Loucy (cell line): ENCODE results near the gene RNU5B-1.

Experiments used
- H2AFZ ChIP-seq: fragments of 200-600 bp; sonication (generic); 2 replicates; pipeline ENCODE4 v1.6.0; 2016; ENCODE audit warnings: antibody characterized with exemption, mild to moderate bottlenecking, low read length, moderate library complexity
- H3F3A ChIP-seq: fragments of 200-600 bp; 2 replicates; pipeline ENCODE4 v1.6.0; 2016; ENCODE audit warnings: antibody characterized with exemption, low read depth, mild to moderate bottlenecking
- H3K27me3 ChIP-seq: fragments of 200-600 bp; sonication (generic); 2 replicates; pipeline ENCODE4 v1.6.1; 2014; ENCODE audit warnings: low read length, mild to moderate bottlenecking; ENCODE audit not compliant: insufficient read depth, poor library complexity, severe bottlenecking
- H3K36me3 ChIP-seq: fragments of 200-600 bp; sonication (generic); 2 replicates; pipeline ENCODE4 v1.6.1; 2016; ENCODE audit warnings: low read length; ENCODE audit not compliant: insufficient read depth
- H3K4me1 ChIP-seq: fragments of 200-600 bp; sonication (generic); 2 replicates; pipeline ENCODE4 v1.5.1; 2014; ENCODE audit warnings: low read length, mild to moderate bottlenecking; ENCODE audit not compliant: insufficient read depth, poor library complexity, severe bottlenecking
- H3K4me2 ChIP-seq: fragments of 200-600 bp; sonication (generic); 2 replicates; pipeline ENCODE4 v1.6.0; 2014; ENCODE audit warnings: antibody characterized with exemption, low read length, low read depth, mild to moderate bottlenecking; ENCODE audit not compliant: poor library complexity, severe bottlenecking
- H3K4me3 ChIP-seq: fragments of 200-600 bp; sonication (generic); 2 replicates; pipeline ENCODE4 v1.5.1; 2014; ENCODE audit warnings: low read length, mild to moderate bottlenecking, mixed read lengths; ENCODE audit not compliant: poor library complexity, severe bottlenecking
- H3K79me2 ChIP-seq: fragments of 200-600 bp; sonication (generic); 2 replicates; pipeline ENCODE4 v1.6.1; 2014; ENCODE audit warnings: low read length; ENCODE audit not compliant: insufficient read depth
- H3K9ac ChIP-seq: fragments of 200-600 bp; sonication (generic); 2 replicates; pipeline ENCODE4 v1.6.0; 2014; ENCODE audit warnings: mild to moderate bottlenecking, low read depth, low read length, moderate library complexity; ENCODE audit not compliant: poor library complexity, severe bottlenecking
- H3K9me2 ChIP-seq: fragments of 200-600 bp; sonication (generic); replicated peaks from 2 replicates; pipeline ENCODE4 v1.6.1; 2016; ENCODE audit warnings: low read depth, low read length, mixed read lengths
- H3K9me3 ChIP-seq: fragments of 200-600 bp; sonication (generic); 2 replicates; pipeline ENCODE4 v1.6.1; 2014; ENCODE audit warnings: mild to moderate bottlenecking, antibody characterized with exemption, low read length, low read depth; ENCODE audit not compliant: insufficient read depth
- H4K20me1 ChIP-seq: fragments of 200-600 bp; sonication (generic); 2 replicates; pipeline ENCODE4 v1.6.0; 2014; ENCODE audit warnings: antibody characterized with exemption, low read length, mild to moderate bottlenecking; ENCODE audit not compliant: insufficient read depth, poor library complexity, severe bottlenecking
- EZH2phosphoT487 ChIP-seq: fragments of 200-600 bp; IDR thresholded peaks from 2 replicates; pipeline ENCODE4 v1.6.1; 2018; ENCODE audit warnings: antibody characterized with exemption, mild to moderate bottlenecking, moderate library complexity, borderline replicate concordance
- TF ChIP-seq, protein P1 (sequence below): fragments of 200-600 bp; sonication (generic); conservative IDR thresholded peaks from 2 replicates; pipeline ENCODE4 v1.5.1; 2014; ENCODE audit warnings: mild to moderate bottlenecking, antibody characterized with exemption, low read length

RNU5B-1 gene

DNA sequence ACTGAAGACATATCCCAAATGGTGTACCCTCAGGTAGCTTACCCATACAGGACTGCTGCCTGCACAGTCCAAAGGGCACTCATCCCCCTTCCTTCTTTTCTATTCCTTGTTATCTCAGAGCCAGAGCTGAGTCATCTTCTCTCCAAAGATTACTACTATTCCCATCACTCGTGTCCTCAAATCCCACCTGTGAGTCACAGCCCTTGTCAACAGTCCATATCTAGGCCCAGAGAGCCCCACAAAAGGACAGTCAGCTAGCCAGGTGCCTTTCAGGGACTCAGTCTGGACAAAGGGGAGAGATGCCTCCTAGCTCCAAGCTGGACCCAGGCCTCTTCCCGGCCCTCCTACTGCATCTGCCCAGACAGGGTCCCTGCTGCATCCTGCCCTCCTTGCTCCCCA, 28.8 kb upstream of the RNU5B-1 start:
- H3K4me3 ChIP-seq = no peak overlapping the region
- H3K36me3 ChIP-seq = peaks cover 2% of the 10 kb centered on the region
- TF ChIP-seq, protein P1, sequence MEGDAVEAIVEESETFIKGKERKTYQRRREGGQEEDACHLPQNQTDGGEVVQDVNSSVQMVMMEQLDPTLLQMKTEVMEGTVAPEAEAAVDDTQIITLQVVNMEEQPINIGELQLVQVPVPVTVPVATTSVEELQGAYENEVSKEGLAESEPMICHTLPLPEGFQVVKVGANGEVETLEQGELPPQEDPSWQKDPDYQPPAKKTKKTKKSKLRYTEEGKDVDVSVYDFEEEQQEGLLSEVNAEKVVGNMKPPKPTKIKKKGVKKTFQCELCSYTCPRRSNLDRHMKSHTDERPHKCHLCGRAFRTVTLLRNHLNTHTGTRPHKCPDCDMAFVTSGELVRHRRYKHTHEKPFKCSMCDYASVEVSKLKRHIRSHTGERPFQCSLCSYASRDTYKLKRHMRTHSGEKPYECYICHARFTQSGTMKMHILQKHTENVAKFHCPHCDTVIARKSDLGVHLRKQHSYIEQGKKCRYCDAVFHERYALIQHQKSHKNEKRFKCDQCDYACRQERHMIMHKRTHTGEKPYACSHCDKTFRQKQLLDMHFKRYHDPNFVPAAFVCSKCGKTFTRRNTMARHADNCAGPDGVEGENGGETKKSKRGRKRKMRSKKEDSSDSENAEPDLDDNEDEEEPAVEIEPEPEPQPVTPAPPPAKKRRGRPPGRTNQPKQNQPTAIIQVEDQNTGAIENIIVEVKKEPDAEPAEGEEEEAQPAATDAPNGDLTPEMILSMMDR = no peak
- no peak for TF ChIP-seq EZH2phosphoT487
- no peaks in the 10 kb centered on the region for H3K9me2 ChIP-seq
- H3K4me2 ChIP-seq = peak overlapping the region; percentile 59
- H3K79me2 ChIP-seq = peaks cover 61% of the 10 kb centered on the region
- H3K27me3 ChIP-seq = no peaks in the 10 kb centered on the region
- H3K9me3 ChIP-seq = no peaks in the 10 kb centered on the region
- H3K9ac ChIP-seq = no peak overlapping the region
- H4K20me1 ChIP-seq = peaks cover 4% of the 10 kb centered on the region
- peaks cover 5% of the 10 kb centered on the region; the same call in 1 of the 2 replicates for H3F3A ChIP-seq
- H2AFZ ChIP-seq = no peak overlapping the region
- H3K4me1 ChIP-seq = peaks cover 31% of the 10 kb centered on the region

DNA sequence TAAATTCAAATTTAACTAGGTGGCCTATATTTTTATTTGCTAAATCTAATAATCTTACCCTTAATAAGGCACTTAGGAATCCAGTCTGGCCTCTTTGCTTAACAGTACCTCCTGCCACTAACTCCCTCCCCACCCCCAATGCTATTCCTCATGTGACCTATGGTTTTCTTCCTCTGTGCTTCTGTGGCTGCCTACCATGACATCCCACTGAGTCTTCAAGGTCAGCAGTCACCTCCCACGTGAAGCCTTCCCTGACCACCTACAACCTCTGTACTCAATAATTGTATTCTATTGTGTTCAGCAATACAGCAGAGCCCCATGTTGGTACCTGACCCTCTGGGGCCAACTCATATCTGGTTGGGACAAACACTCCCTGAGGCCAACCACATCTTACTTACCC, 27.5 kb upstream of the RNU5B-1 start:
- H3K79me2 ChIP-seq = peaks cover 68% of the 10 kb centered on the region

DNA sequence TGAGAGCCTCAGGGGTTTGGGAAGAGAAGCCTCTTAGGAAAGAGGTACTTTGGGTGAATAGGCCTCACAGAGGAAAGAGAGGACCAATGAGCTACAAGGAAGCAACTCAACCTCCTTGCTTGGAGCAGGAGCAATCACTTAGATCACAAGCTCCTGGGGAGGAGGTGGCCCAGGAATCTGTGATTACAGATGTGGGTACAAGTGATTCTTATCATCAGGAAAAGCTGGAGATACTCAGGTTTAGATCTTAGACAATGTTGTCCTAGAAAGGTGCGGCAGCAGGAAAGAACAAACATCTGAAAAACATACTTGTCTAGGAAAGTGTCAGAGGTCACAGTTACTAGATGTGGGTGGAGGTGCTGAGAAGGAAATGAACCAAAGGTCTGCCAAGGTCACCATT, 26.0 kb upstream of the RNU5B-1 start:
- Histone ChIP-seq H3K9me3 (no peaks in the 10 kb centered on the region), H3K79me2 (peaks cover 72% of the 10 kb centered on the region), H3K27me3 (no peaks in the 10 kb centered on the region), H3K4me3 (no peak overlapping the region), H3K4me2 (peak overlapping the region; percentile 1), H2AFZ (no peak overlapping the region), H3K9ac (no peak overlapping the region), H3F3A (peaks cover 5% of the 10 kb centered on the region; the same call in 1 of the 2 replicates), H3K36me3 (no peaks in the 10 kb centered on the region; the same call in 1 of the 2 replicates), H3K9me2 (no peaks in the 10 kb centered on the region), H4K20me1 (peaks cover 4% of the 10 kb centered on the region), H3K4me1 (peaks cover 40% of the 10 kb centered on the region)
- TF ChIP-seq, protein P1 = no peak
- no peak for TF ChIP-seq EZH2phosphoT487

More for the DNA sequence above, 27.5 kb upstream of the RNU5B-1 start:
- peaks cover 5% of the 10 kb centered on the region; the same call in 1 of the 2 replicates for H3F3A ChIP-seq
- H3K4me3 ChIP-seq = no peak overlapping the region
- H3K9me2 ChIP-seq = no peaks in the 10 kb centered on the region
- no peak overlapping the region for H3K4me2 ChIP-seq
- no peak overlapping the region for H2AFZ ChIP-seq
- H4K20me1 ChIP-seq = peaks cover 4% of the 10 kb centered on the region
- no peak overlapping the region for H3K9ac ChIP-seq
- no peaks in the 10 kb centered on the region for H3K9me3 ChIP-seq
- no peaks in the 10 kb centered on the region for H3K27me3 ChIP-seq
- TF ChIP-seq, protein P1 = no peak
- TF ChIP-seq EZH2phosphoT487 = no peak
- peaks cover 31% of the 10 kb centered on the region for H3K4me1 ChIP-seq
- H3K36me3 ChIP-seq = no peaks in the 10 kb centered on the region; the same call in none of the 2 replicates
